ENCODE data around the gene ZNF606.
"Not testable (repeated sequence)": the region's sequence is repeated elsewhere in the genome, so short reads cannot be mapped to it uniquely, and the experiment has no call there.

Gene ZNF606

GRCh38 chr19:58009666-58010301 is 7.2 kb upstream of the ZNF606 start:
- peak; percentile 79 for DNase-seq

- no peak for DNase-seq
Measured at GRCh38 chr19:58009301-58009665, 6.7 kb upstream of the ZNF606 start.

- DNase-seq, result not testable (repeated sequence)
Measured at GRCh38 chr19:58008877-58009276, 6.3 kb upstream of the ZNF606 start.

- no peak for DNase-seq
Measured at GRCh38 chr19:58007285-58007684, 4.7 kb upstream of the ZNF606 start.

GRCh38 chr19:58003174-58003828 is 681 bp upstream of the ZNF606 start:
- no peak for DNase-seq

GRCh38 chr19:58001895-58002369 is 688 bp downstream of the ZNF606 start:
- peak; percentile 5 for DNase-seq

- DNase-seq, result no peak
Measured at GRCh38 chr19:58000677-58001076, 1.9 kb downstream of the ZNF606 start.

- no peak for DNase-seq
Measured at GRCh38 chr19:57992841-57993240, 9.8 kb downstream of the ZNF606 start.

- no peak for DNase-seq
Measured at GRCh38 chr19:57978586-57979289, 23.9 kb downstream of the ZNF606 start.

- no peak for DNase-seq
Measured at GRCh38 chr19:57974434-57974833, 28.2 kb downstream of the ZNF606 start, which contains the start of gene C19orf18. TSS of gene C19orf18 (minus strand) at chr19:57974534. CDS start at chr19:57974432, 102 bp downstream.

GRCh38 chr19:57964761-57965160 is 37.9 kb downstream of the ZNF606 start:
- DNase-seq, result no peak

- no peak for DNase-seq
Measured at GRCh38 chr19:57961785-57962184, 40.8 kb downstream of the ZNF606 start.

GRCh38 chr19:57954996-57955395 is 47.6 kb downstream of the ZNF606 start:
- DNase-seq, result no peak

GRCh38 chr19:57949702-57950101 is 52.9 kb downstream of the ZNF606 start:
- DNase-seq, result no peak

- no peak for DNase-seq
Measured at GRCh38 chr19:57949296-57949695, 53.3 kb downstream of the ZNF606 start.

GRCh38 chr19:57947419-57948134 is 55.0 kb downstream of the ZNF606 start, which contains the start of gene ZNF256:
TSS of gene ZNF256 (minus strand) at chr19:57947706. CDS start at chr19:57947474, 232 bp downstream.
- peak; percentile 93 for DNase-seq

- DNase-seq, result no peak
Measured at GRCh38 chr19:57947088-57947418, 55.6 kb downstream of the ZNF606 start.

GRCh38 chr19:57946316-57946715 is 56.3 kb downstream of the ZNF606 start:
- no peak for DNase-seq

- no peak for DNase-seq
Measured at GRCh38 chr19:57941593-57941992, 61.0 kb downstream of the ZNF606 start.

- no peak for DNase-seq
Measured at GRCh38 chr19:57935731-57936130, 66.9 kb downstream of the ZNF606 start.

- DNase-seq, result peak; percentile 83
Measured at GRCh38 chr19:57934820-57935665, 67.6 kb downstream of the ZNF606 start, which contains the start of gene ZNF418. TSS of gene ZNF418 (minus strand) at chr19:57935402. CDS start at chr19:57933822, 1,580 bp downstream.

- DNase-seq, result no peak
Measured at GRCh38 chr19:57927587-57927986, 75.0 kb downstream of the ZNF606 start.
